ENCODE data around the gene HSPB6. TPM values are rescaled to one million over a fixed set of nuclear protein-coding genes. Genes with fewer than 3 reads are reported as not detected.

Gene HSPB6
- total and polyA plus RNA-seq, 12 donors: 21.1 to 932 (median 265) TPM

DNA sequence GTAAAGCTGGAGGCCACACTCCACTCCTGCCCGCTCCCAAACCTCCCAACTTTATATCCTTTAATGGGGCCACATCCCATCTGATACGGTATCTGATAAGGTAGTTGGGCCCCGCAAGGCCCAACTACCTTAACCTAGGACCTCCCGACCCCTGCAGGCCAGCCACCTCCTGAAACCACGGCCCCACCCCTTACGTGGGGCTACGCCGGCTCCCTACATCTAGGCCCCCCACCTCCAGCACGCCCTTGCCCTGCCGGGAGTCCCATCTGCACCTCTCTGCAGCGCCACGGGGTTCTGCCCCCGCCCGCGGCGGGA, 16.8 kb downstream of the HSPB6 start:
- TF ChIP-seq POLR2A (IDR thresholded peaks at IDR 0.05): peak in 1 of 2 donors; percentile 33
- TF ChIP-seq, protein P1, sequence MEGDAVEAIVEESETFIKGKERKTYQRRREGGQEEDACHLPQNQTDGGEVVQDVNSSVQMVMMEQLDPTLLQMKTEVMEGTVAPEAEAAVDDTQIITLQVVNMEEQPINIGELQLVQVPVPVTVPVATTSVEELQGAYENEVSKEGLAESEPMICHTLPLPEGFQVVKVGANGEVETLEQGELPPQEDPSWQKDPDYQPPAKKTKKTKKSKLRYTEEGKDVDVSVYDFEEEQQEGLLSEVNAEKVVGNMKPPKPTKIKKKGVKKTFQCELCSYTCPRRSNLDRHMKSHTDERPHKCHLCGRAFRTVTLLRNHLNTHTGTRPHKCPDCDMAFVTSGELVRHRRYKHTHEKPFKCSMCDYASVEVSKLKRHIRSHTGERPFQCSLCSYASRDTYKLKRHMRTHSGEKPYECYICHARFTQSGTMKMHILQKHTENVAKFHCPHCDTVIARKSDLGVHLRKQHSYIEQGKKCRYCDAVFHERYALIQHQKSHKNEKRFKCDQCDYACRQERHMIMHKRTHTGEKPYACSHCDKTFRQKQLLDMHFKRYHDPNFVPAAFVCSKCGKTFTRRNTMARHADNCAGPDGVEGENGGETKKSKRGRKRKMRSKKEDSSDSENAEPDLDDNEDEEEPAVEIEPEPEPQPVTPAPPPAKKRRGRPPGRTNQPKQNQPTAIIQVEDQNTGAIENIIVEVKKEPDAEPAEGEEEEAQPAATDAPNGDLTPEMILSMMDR (IDR thresholded peaks at IDR 0.05): no peak
- Histone ChIP-seq H3K27me3 (no peaks in the 10 kb centered on the region), H3K36me3 (replicated peaks in 1 of 2) (peaks cover 0 to 41% of the 10 kb centered on the region in 2 donors), H3K9me3 (replicated peaks in 1 of 3) (no peaks in the 10 kb centered on the region), H3K27ac (peak overlapping the region; percentile 75 to 88 (median 86)), H3K4me1 (replicated peaks in 1 of 2) (peaks cover 18 to 34% of the 10 kb centered on the region in 2 donors), H3K4me3 (peak overlapping the region in 2 of 4 donors; percentile 11 to 59)
- intact Hi-C loops (cut with DNase I): no loop called here
- WGBS, 4 donors: 3 to 5% (median 4%) methylated on average over 13 to 16 of the region's 16 CpGs; no CpG with 5 or more reads in 1 of the 4 donors
- DNase-seq: no peak

DNA sequence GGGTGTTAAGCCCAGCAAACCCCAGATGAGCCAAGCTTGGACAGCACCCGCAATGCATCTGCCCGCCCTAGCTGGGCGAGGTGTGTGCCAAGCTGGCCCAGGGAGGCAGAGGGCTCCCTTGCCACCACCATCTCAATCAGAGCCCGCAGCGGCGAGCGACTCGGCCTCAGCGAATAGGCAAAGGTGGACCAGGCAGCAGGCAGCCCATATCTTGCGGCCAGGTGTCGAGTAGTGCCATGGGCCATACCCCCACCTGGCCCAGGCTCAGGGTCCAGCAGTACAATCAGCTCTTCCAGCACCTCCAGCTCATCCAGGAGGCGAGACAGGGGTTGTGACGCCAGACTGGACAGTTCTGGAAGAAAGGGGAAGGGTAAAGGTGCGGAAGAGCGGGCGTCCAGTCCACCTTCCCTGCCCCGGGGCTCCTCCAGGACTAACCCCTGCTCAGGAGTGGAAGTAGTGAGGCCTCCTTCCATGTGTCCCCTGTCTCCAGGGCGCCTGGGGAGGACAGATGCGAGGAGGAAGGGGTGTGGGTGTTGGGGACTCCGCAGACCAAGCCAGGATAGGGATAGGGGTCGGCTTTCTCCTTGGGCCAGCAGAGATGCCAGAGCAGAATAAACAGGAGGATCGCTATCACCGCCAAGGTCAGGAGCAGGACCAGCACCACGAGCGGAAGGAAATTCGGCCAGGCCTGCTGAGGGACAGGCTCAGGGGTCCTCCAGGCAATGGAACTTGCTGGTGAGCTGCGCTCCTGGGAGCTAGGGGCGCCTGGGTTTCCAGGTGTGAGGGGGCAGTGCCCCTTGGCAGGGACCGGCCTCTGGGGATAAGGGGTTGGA, 17.3 kb downstream of the HSPB6 start:
- DNase-seq: peak in 2 of 7 donors; percentile 42 to 44
- Histone ChIP-seq H3K36me3 (replicated peaks in 1 of 2) (peaks cover 0 to 45% of the 10 kb centered on the region in 2 donors), H3K27me3 (no peaks in the 10 kb centered on the region), H3K4me1 (replicated peaks in 1 of 2) (peaks cover 16 to 32% of the 10 kb centered on the region in 2 donors), H3K9me3 (replicated peaks in 1 of 3) (no peaks in the 10 kb centered on the region), H3K4me3 (peak overlapping the region in 1 of 4 donors; percentile 59), H3K27ac (peak overlapping the region; percentile 75 to 88 (median 86))
- WGBS, 4 donors: 67 to 81% (median 75%) methylated on average over 25 to 29 of the region's 29 CpGs
- intact Hi-C loops (cut with DNase I): no loop called here
- TF ChIP-seq, protein P1 (IDR thresholded peaks at IDR 0.05): no peak
- TF ChIP-seq POLR2A (IDR thresholded peaks at IDR 0.05): no peak

DNA sequence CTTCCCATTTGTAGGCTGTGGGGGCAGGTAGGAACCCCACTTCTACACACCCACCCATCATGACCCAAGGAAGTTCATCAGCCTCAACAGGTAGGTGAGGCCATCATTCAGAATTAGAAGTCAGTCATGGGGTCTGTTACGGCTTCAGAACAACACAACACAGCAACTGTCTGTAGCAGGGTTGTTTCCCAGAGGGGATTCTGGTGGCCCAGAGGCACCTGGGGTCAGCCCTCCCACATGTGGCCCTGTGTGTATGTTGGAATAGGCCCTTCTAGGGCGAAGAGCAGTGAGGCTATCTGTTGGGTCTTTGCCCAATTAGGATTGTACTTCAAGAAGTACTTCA, 18.0 kb downstream of the HSPB6 start:
- H3K4me1 ChIP-seq (replicated peaks in 1 of 2): peaks cover 17 to 28% of the 10 kb centered on the region in 2 donors
- no peak overlapping the region for H3K4me3 ChIP-seq
- H3K36me3 ChIP-seq (replicated peaks in 1 of 2): peaks cover 0 to 51% of the 10 kb centered on the region in 2 donors
- 87 to 100% (median 95%) methylated on average over 1 to 2 of the region's 2 CpGs for WGBS, 4 donors
- peak overlapping the region in 1 of 5 donors; percentile 86 for H3K27ac ChIP-seq
- intact Hi-C loops (cut with DNase I): no loop called here
- H3K9me3 ChIP-seq (replicated peaks in 1 of 3): no peaks in the 10 kb centered on the region
- no peak for TF ChIP-seq POLR2A (IDR thresholded peaks at IDR 0.05)
- TF ChIP-seq, protein P1 (IDR thresholded peaks at IDR 0.05): no peak
- H3K27me3 ChIP-seq: no peaks in the 10 kb centered on the region
- DNase-seq: no peak

DNA sequence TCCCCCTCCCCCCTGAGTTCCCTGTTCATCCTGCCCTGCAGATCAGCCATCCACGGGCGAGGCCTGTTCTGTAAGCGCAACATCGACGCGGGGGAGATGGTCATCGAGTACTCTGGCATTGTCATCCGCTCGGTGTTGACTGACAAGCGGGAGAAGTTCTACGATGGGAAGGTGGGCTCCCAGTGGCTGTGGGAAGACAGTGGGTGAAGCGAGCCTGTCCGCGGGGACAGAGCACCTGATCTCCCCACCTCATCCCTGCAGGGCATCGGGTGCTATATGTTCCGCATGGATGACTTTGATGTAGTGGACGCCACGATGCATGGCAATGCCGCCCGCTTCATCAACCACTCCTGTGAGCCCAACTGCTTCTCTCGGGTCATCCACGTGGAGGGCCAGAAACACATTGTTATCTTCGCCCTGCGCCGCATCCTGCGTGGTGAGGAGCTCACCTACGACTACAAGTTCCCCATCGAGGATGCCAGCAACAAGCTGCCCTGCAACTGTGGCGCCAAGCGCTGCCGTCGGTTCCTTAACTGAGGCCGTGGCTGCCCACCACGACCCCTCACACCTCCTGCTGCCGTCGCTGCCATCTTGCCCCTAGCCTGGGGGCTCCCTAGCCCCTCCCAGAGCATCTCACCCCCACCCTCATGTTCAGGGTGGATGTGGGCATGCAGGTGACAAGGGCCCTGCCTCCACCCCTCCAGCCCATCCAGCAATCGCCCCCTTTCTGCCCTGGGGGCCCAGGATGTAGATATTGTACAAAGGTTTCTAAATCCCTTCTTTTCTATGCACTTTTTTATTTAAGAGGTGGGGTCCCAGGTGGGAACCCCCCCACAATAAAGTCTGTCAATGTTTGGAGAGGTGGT, 18.6 kb downstream of the HSPB6 start:
- H3K4me3 ChIP-seq: no peak overlapping the region
- no peaks in the 10 kb centered on the region for H3K27me3 ChIP-seq
- TF ChIP-seq, protein P1 (IDR thresholded peaks at IDR 0.05): no peak
- no peak for TF ChIP-seq POLR2A (IDR thresholded peaks at IDR 0.05)
- H3K9me3 ChIP-seq (replicated peaks in 1 of 3): no peaks in the 10 kb centered on the region
- peaks cover 21 to 32% of the 10 kb centered on the region in 2 donors for H3K4me1 ChIP-seq (replicated peaks in 1 of 2)
- no peak overlapping the region for H3K27ac ChIP-seq
- peaks cover 0 to 58% of the 10 kb centered on the region in 2 donors for H3K36me3 ChIP-seq (replicated peaks in 1 of 2)
- intact Hi-C loops (cut with DNase I): no loop called here
- 90 to 93% (median 92%) methylated on average over 35 to 37 of the region's 37 CpGs for WGBS, 4 donors
- peak in 1 of 7 donors; percentile 11 for DNase-seq

Data from adrenal gland (tissue), 12 donors.